B cell (primary cell): Measurements from ENCODE around the gene GPBP1L1. TPM values are rescaled to one million over a fixed set of nuclear protein-coding genes. Genes with fewer than 3 reads are reported as not detected.

Experiments used
- ATAC-seq: fragments of 200-7000 bp; cut with Tn5 transposase; one replicate; pipeline ENCODE4 v1.10.0; 2021; ENCODE audit warnings: low read depth, mild to moderate bottlenecking, moderate number of reproducible peaks, moderate library complexity
- CTCF ChIA-PET: fragments of 350-600 bp; sonication (Branson Sonifier 250); formaldehyde crosslinking; loops from one replicate; lab custom pipeline; 2021; ENCODE audit warnings: antibody characterized with exemption, inconsistent platforms; lab: Charles Lee
- POLR2A ChIA-PET: fragments of 350-600 bp; sonication (Branson Sonifier 250); formaldehyde crosslinking; loops from one replicate; lab custom pipeline; 2021; ENCODE audit warnings: antibody characterized with exemption; lab: Charles Lee
- DNase-seq: peaks from one replicate; pipeline ENCODE4 v3.0.0; 2013
- H2AFZ ChIP-seq: 2 replicates; pipeline ENCODE4 v1.6.1; 2012; ENCODE audit warnings: mild to moderate bottlenecking, low read depth, low read length; ENCODE audit not compliant: insufficient read depth, poor library complexity, severe bottlenecking
- H3K27ac ChIP-seq, 2 donors: 1 replicate in 1 of 2; 2 replicates in 1 of 2; pipeline ENCODE4 v1.5.1; 2012 to 2013; ENCODE audit warnings: low read length in 2 of 2, mild to moderate bottlenecking in 2 of 2, moderate library complexity in 1 of 2
- H3K27me3 ChIP-seq, 4 experiments: fragments of 200-600 bp in 1 of 4; sonication (generic) in 1 of 4; replicated peaks in 1 of 4; 1 replicate in 2 of 4; 2 replicates in 2 of 4; pipeline versions ENCODE4 v1.6.1 to v1.7.0; 2013 to 2016; ENCODE audit warnings: low read length in 3 of 4, mild to moderate bottlenecking in 2 of 4, mixed read lengths in 1 of 4, moderate library complexity in 1 of 4; ENCODE audit not compliant: insufficient read depth in 4 of 4, control insufficient read depth in 3 of 4; ENCODE audit errors: control extremely low read depth in 1 of 4
- H3K36me3 ChIP-seq, 2 experiments: replicated peaks in 1 of 2; 1 replicate in 1 of 2; 2 replicates in 1 of 2; pipeline versions ENCODE4 v1.6.1 to v1.7.1; 2013; ENCODE audit warnings: low read length in 1 of 2; ENCODE audit not compliant: insufficient read depth in 2 of 2, control insufficient read depth in 1 of 2; ENCODE audit errors: control extremely low read depth in 1 of 2, extremely low read depth in 1 of 2
- H3K4me1 ChIP-seq, 2 donors: fragments of 200-600 bp in 1 of 2; sonication (generic) in 1 of 2; 1 replicate in 1 of 2; 2 replicates in 1 of 2; pipeline versions ENCODE4 v1.5.1 to v1.6.1; 2013 to 2017; ENCODE audit warnings: low read length in 2 of 2; ENCODE audit not compliant: control insufficient read depth in 2 of 2, insufficient read depth in 2 of 2
- H3K4me2 ChIP-seq: replicated peaks from 2 replicates; pipeline ENCODE3; 2012; ENCODE audit warnings: mild to moderate bottlenecking, low read depth, low read length; ENCODE audit not compliant: poor library complexity, severe bottlenecking
- H3K4me3 ChIP-seq, 5 experiments: fragments of 200-600 bp in 1 of 5; sonication (generic) in 1 of 5; 1 replicate in 3 of 5; 2 replicates in 2 of 5; pipeline versions ENCODE4 v1.5.1 to v1.7.0; 2011 to 2016; ENCODE audit warnings: low read length in 4 of 5, mild to moderate bottlenecking in 4 of 5, low read depth in 2 of 5, control low read depth in 1 of 5, moderate library complexity in 1 of 5; ENCODE audit not compliant: insufficient read depth in 1 of 5; ENCODE audit errors: control extremely low read depth in 1 of 5, extremely low read depth in 1 of 5
- H3K79me2 ChIP-seq: fragments of 200-600 bp; sonication (generic); one replicate; pipeline ENCODE4 v1.6.0; 2016; ENCODE audit warnings: low read length; ENCODE audit not compliant: control insufficient read depth, insufficient read depth
- H3K9ac ChIP-seq: fragments of 200-600 bp; sonication (generic); 2 replicates; pipeline ENCODE4 v1.6.1; 2017; ENCODE audit warnings: mild to moderate bottlenecking, low read length, moderate library complexity
- H3K9me3 ChIP-seq, 3 donors: one replicate each; pipeline versions ENCODE4 v1.6.1 to v1.7.1; 2013; ENCODE audit warnings: low read length in 2 of 3; ENCODE audit not compliant: control insufficient read depth in 2 of 3, insufficient read depth in 1 of 3; ENCODE audit errors: control extremely low read depth in 1 of 3
- H4K20me1 ChIP-seq: 2 replicates; pipeline ENCODE4 v1.6.0; 2012; ENCODE audit warnings: mild to moderate bottlenecking, low read length; ENCODE audit not compliant: insufficient read depth, control insufficient read depth, poor library complexity, severe bottlenecking
- H3K27ac Mint-ChIP-seq: one replicate; pipeline ENCODE4 v1.8.0; 2021; ENCODE audit warnings: mixed read lengths
- H3K27me3 Mint-ChIP-seq: one replicate; pipeline ENCODE4 v1.8.0; 2021; ENCODE audit warnings: mixed read lengths
- H3K4me1 Mint-ChIP-seq: one replicate; pipeline ENCODE4 v1.8.0; 2021; ENCODE audit warnings: mixed read lengths
- H3K4me3 Mint-ChIP-seq: one replicate; pipeline ENCODE4 v1.8.0; 2021; ENCODE audit warnings: mixed read lengths
- H3K9me3 Mint-ChIP-seq: one replicate; pipeline ENCODE4 v1.8.0; 2022; ENCODE audit warnings: mixed read lengths; ENCODE audit not compliant: insufficient read depth
- EZH2 ChIP-seq: IDR thresholded peaks from 2 replicates; pipeline ENCODE4 v1.6.1; 2012; ENCODE audit warnings: borderline replicate concordance, low read depth, mild to moderate bottlenecking, moderate library complexity, low read length; ENCODE audit not compliant: insufficient read depth, poor library complexity, severe bottlenecking
- WGBS: methylation state at CpG from one replicate; pipeline ENCODE4 v1.1.5; 2013; ENCODE audit warnings: missing lambda C conversion rate; ENCODE audit not compliant: insufficient coverage; 5-methylcytosine and 5-hydroxymethylcytosine counted together
- intact Hi-C: fragments of 100-400 bp; cut with micrococcal nuclease; formaldehyde crosslinking; loops from one replicate; pipeline ENCODE4 v1.10.0; 2022
- polyA plus RNA-seq: library from polyadenylated mRNA; depleted of rRNA; stranded (reverse); fragments of >200 nt; gene quantifications from 2 replicates; pipeline ENCODE4 v1.2.3, GENCODE V29; 2012
- total RNA-seq, 2 donors: library from RNA; stranded (reverse); fragments of 120-200 nt in 1 of 2; gene quantifications; 1 replicate in 1 of 2; 2 replicates in 1 of 2; pipeline versions ENCODE4 v1.2.3 to v1.2.4, GENCODE V29; 2013 to 2022
- TF ChIP-seq, protein P1 (sequence below): fragments of 200-600 bp; IDR thresholded peaks from one replicate; pipeline ENCODE4 v1.8.0; 2022; ENCODE audit warnings: antibody characterized with exemption, mild to moderate bottlenecking

GPBP1L1 gene
- total and polyA plus RNA-seq, 2 donors (not counting 1 experiment from before 2014, with no cell fraction given), result 75.5 to 137 TPM

DNA sequence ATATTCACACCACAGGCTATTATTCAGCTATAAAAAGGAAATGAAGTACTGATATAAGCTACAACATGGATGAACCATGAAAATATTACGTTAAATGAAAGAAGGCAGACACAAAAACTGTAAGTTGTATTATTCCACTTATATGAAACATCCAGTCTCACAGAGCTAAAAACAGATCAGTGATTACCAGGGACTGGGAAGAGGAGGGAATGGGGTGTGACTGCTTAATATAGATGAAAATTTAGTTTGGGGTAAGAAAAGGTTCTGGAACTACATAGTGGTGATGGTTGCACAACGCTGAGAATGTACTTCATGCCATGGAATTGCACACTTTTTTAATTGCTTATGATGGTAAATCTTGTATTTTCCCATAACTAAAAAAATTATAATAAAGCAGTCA lies 19.5 kb downstream of the GPBP1L1 start:
- H3K27ac Mint-ChIP-seq, result no peak overlapping the region
- no peaks in the 10 kb centered on the region for H3K9me3 Mint-ChIP-seq
- CTCF ChIA-PET, result no interaction called here
- intact Hi-C loops, result no loop called here
- POLR2A ChIA-PET, result no interaction called here
- no peak overlapping the region for H3K27ac ChIP-seq
- no peak overlapping the region for H3K4me3 Mint-ChIP-seq
- peaks cover 44% of the 10 kb centered on the region for H3K4me1 Mint-ChIP-seq
- TF ChIP-seq EZH2, result no peak
- TF ChIP-seq, protein P1, sequence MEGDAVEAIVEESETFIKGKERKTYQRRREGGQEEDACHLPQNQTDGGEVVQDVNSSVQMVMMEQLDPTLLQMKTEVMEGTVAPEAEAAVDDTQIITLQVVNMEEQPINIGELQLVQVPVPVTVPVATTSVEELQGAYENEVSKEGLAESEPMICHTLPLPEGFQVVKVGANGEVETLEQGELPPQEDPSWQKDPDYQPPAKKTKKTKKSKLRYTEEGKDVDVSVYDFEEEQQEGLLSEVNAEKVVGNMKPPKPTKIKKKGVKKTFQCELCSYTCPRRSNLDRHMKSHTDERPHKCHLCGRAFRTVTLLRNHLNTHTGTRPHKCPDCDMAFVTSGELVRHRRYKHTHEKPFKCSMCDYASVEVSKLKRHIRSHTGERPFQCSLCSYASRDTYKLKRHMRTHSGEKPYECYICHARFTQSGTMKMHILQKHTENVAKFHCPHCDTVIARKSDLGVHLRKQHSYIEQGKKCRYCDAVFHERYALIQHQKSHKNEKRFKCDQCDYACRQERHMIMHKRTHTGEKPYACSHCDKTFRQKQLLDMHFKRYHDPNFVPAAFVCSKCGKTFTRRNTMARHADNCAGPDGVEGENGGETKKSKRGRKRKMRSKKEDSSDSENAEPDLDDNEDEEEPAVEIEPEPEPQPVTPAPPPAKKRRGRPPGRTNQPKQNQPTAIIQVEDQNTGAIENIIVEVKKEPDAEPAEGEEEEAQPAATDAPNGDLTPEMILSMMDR, result no peak
- H3K79me2 ChIP-seq, result peaks cover 99% of the 10 kb centered on the region
- no peaks in the 10 kb centered on the region for H3K27me3 ChIP-seq
- DNase-seq (no peak), ATAC-seq (no peak)
- no peaks in the 10 kb centered on the region for H3K9me3 ChIP-seq
- H3K4me2 ChIP-seq, result no peak overlapping the region
- H4K20me1 ChIP-seq, result peaks cover 93% of the 10 kb centered on the region
- H3K27me3 Mint-ChIP-seq, result no peaks in the 10 kb centered on the region
- H3K9ac ChIP-seq, result no peak overlapping the region
- H3K4me3 ChIP-seq, result no peak overlapping the region
- H3K4me1 ChIP-seq, result peaks cover 3 to 4% of the 10 kb centered on the region in 2 donors
- H3K36me3 ChIP-seq, result no peaks in the 10 kb centered on the region
- no peak overlapping the region for H2AFZ ChIP-seq
- no CpG with 5 or more reads among the region's 2 CpGs for WGBS

DNA sequence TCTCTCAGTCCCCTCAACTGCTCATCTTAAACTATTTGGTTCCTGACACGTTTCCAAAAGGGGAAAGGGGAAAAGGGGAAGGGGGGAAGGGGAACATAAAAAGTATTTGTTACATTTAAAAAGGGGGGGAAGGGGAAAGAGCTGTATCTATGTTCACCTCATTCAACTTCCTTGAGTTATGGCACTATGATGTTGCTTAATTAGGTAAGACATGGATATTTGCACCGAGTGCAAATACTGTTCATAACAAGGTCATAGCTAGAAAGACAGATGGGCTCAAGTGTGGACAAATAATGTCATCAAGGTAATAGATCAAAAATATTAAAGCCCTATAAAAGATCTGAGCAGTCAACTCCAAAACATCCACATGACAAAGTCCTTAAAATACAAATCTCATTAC lies 26.0 kb downstream of the GPBP1L1 start:
- Histone ChIP-seq H3K79me2 (peaks cover 69% of the 10 kb centered on the region), H3K9me3 (no peaks in the 10 kb centered on the region), H3K27me3 (no peaks in the 10 kb centered on the region), H3K4me2 (no peak overlapping the region), H3K27ac (no peak overlapping the region), H3K36me3 (peaks cover 6 to 55% of the 10 kb centered on the region in 2 experiments), H3K9ac (no peak overlapping the region), H2AFZ (no peak overlapping the region), H4K20me1 (peaks cover 63% of the 10 kb centered on the region), H3K4me1 (no peaks in the 10 kb centered on the region), H3K4me3 (no peak overlapping the region)
- DNase-seq (no peak), ATAC-seq (no peak)
- intact Hi-C loops, result no loop called here
- no peak for TF ChIP-seq EZH2
- TF ChIP-seq, protein P1, result no peak
- Mint-ChIP-seq H3K27me3 (no peaks in the 10 kb centered on the region), H3K4me1 (peaks cover 11% of the 10 kb centered on the region), H3K27ac (no peak overlapping the region), H3K9me3 (no peaks in the 10 kb centered on the region), H3K4me3 (no peak overlapping the region)
- WGBS, result no CpG with 5 or more reads among the region's 2 CpGs
- CTCF ChIA-PET, result no interaction called here
- POLR2A ChIA-PET, result interaction anchor here (0.6 kb wide), 1 partner anchor 155 kb away, joined by 4 read pairs; no protein-coding TSS in a partner anchor
